H1 (cell line): ENCODE data around the gene PRRG2. TPM values are rescaled to one million over a fixed set of nuclear protein-coding genes. Genes with fewer than 3 reads are reported as not detected.

Experiments
- CTCF ChIA-PET: fragments of 300-600 bp; sonication (Branson Sonifier 250); formaldehyde crosslinking; loops from one replicate; lab custom pipeline; 2021; ENCODE audit not compliant: partially characterized antibody; lab: Charles Lee
- POLR2A ChIA-PET: fragments of 300-600 bp; sonication (Branson Sonifier 250); formaldehyde crosslinking; loops from one replicate; lab custom pipeline; 2021; ENCODE audit warnings: inconsistent platforms; ENCODE audit not compliant: partially characterized antibody; lab: Charles Lee
- DNase-seq, 2 experiments: peaks; one replicate each; pipeline versions ENCODE4 v3.0.0 to v3.0.0-alpha.2; 2010 to 2022; ENCODE audit warnings: low spot score in 2 of 2, low read depth in 1 of 2, mixed read lengths in 1 of 2
- FAIRE-seq: peaks from 2 replicates; lab custom pipeline; 2011; peaks lifted over from hg19 to GRCh38; lab: Jason Lieb, UNC
- H2AFZ ChIP-seq: 2 replicates; pipeline ENCODE4 v1.8.1; 2012; ENCODE audit warnings: low read length, inconsistent platforms
- H2AK5ac ChIP-seq: 2 replicates; pipeline ENCODE4 v1.6.1; 2013; ENCODE audit warnings: low read depth, low read length
- H2BK120ac ChIP-seq: replicated peaks from 2 replicates; pipeline ENCODE3; 2013; ENCODE audit warnings: low read depth, low read length, inconsistent platforms
- H2BK12ac ChIP-seq: 2 replicates; pipeline ENCODE4 v1.6.1; 2013; ENCODE audit warnings: low read depth, low read length
- H2BK15ac ChIP-seq: 2 replicates; pipeline ENCODE4 v1.6.1; 2013; ENCODE audit warnings: low read length
- H2BK20ac ChIP-seq: 2 replicates; pipeline ENCODE4 v1.6.1; 2013; ENCODE audit warnings: low read length
- H2BK5ac ChIP-seq: 2 replicates; pipeline ENCODE4 v1.6.1; 2013; ENCODE audit warnings: low read depth, low read length
- H3K14ac ChIP-seq: 2 replicates; pipeline ENCODE4 v1.6.1; 2013; ENCODE audit warnings: inconsistent platforms; ENCODE audit not compliant: insufficient read length
- H3K18ac ChIP-seq: 2 replicates; pipeline ENCODE4 v1.6.1; 2013; ENCODE audit warnings: low read length; ENCODE audit errors: extremely low read depth
- H3K23ac ChIP-seq: 2 replicates; pipeline ENCODE4 v1.6.1; 2013; ENCODE audit warnings: inconsistent platforms; ENCODE audit not compliant: insufficient read length
- H3K23me2 ChIP-seq: 2 replicates; pipeline ENCODE4 v1.6.1; 2013; ENCODE audit warnings: low read depth, low read length
- H3K27ac ChIP-seq: 2 replicates; pipeline ENCODE4 v1.6.1; 2011; ENCODE audit warnings: low read depth, low read length, inconsistent platforms
- H3K27me3 ChIP-seq, 4 experiments: replicated peaks in 1 of 4; 1 replicate in 1 of 4; 2 replicates in 3 of 4; pipeline versions ENCODE4 v1.6.1 to v1.8.1; 2011 to 2013; ENCODE audit warnings: low read length in 3 of 4, mild to moderate bottlenecking in 3 of 4, inconsistent platforms in 2 of 4, mixed read lengths in 2 of 4, moderate library complexity in 1 of 4; ENCODE audit not compliant: control insufficient read depth in 3 of 4, insufficient read depth in 3 of 4; ENCODE audit errors: extremely low read depth in 1 of 4
- H3K36me3 ChIP-seq, 4 experiments: 2 replicates each; pipeline versions ENCODE4 v1.6.1 to v1.8.1; 2011 to 2013; ENCODE audit warnings: mild to moderate bottlenecking in 4 of 4, low read length in 3 of 4, moderate library complexity in 2 of 4, control low read depth in 1 of 4, inconsistent platforms in 1 of 4; ENCODE audit not compliant: insufficient read depth in 4 of 4, control insufficient read depth in 2 of 4
- H3K4ac ChIP-seq: replicated peaks from 2 replicates; pipeline ENCODE3; 2013; ENCODE audit warnings: low read length, low read depth, mixed read lengths, inconsistent platforms; ENCODE audit not compliant: insufficient read length
- H3K4me1 ChIP-seq, 4 experiments: replicated peaks in 1 of 4; 1 replicate in 1 of 4; 2 replicates in 3 of 4; pipeline versions ENCODE4 v1.6.1 to v1.8.1; 2011 to 2013; ENCODE audit warnings: low read length in 3 of 4, inconsistent platforms in 2 of 4, mixed read lengths in 1 of 4; ENCODE audit not compliant: insufficient read depth in 4 of 4, control insufficient read depth in 3 of 4
- H3K4me2 ChIP-seq, 2 experiments: 2 replicates each; pipeline versions ENCODE4 v1.6.1 to v1.8.1; 2011 to 2013; ENCODE audit warnings: low read depth in 2 of 2, low read length in 2 of 2, control low read depth in 1 of 2, inconsistent platforms in 1 of 2, mild to moderate bottlenecking in 1 of 2; ENCODE audit not compliant: insufficient read depth in 1 of 2
- H3K4me3 ChIP-seq, 4 experiments: fragments of 200-600, 300-600 bp in 1 of 4; sonication (generic), shearing (Covaris generic), sonication (Bioruptor Twin) in 1 of 4; 2 replicates each; pipeline versions ENCODE4 v1.5.1 to v1.8.1; 2011 to 2016; ENCODE audit warnings: low read length in 4 of 4, low read depth in 3 of 4, control low read depth in 2 of 4, inconsistent platforms in 2 of 4, mild to moderate bottlenecking in 2 of 4, mixed read lengths in 1 of 4, moderate library complexity in 1 of 4; ENCODE audit not compliant: insufficient read depth in 2 of 4; ENCODE audit errors: extremely low read depth in 1 of 4
- H3K56ac ChIP-seq: replicated peaks from 2 replicates; pipeline ENCODE3; 2013; ENCODE audit warnings: low read depth, mild to moderate bottlenecking, mixed read lengths, low read length, inconsistent platforms; ENCODE audit not compliant: insufficient read length
- H3K79me1 ChIP-seq: 2 replicates; pipeline ENCODE4 v1.6.1; 2013; ENCODE audit warnings: low read depth, low read length, control low read depth
- H3K79me2 ChIP-seq, 2 experiments: 2 replicates each; pipeline versions ENCODE4 v1.6.1 to v1.8.1; 2012 to 2013; ENCODE audit warnings: low read length in 2 of 2, mild to moderate bottlenecking in 2 of 2, inconsistent platforms in 1 of 2; ENCODE audit not compliant: insufficient read depth in 2 of 2, control insufficient read depth in 1 of 2
- H3K9ac ChIP-seq, 4 experiments: replicated peaks in 1 of 4; 1 replicate in 1 of 4; 2 replicates in 3 of 4; pipeline versions ENCODE4 v1.6.1 to v1.8.1; 2011 to 2013; ENCODE audit warnings: low read depth in 3 of 4, low read length in 3 of 4, control low read depth in 2 of 4, mild to moderate bottlenecking in 2 of 4, moderate library complexity in 2 of 4, inconsistent platforms in 1 of 4; ENCODE audit errors: extremely low read depth in 1 of 4
- H3K9me3 ChIP-seq, 2 experiments: 2 replicates each; pipeline versions ENCODE4 v1.6.1 to v1.8.1; 2012 to 2013; ENCODE audit warnings: mild to moderate bottlenecking in 2 of 2, moderate library complexity in 2 of 2, control low read depth in 1 of 2, inconsistent platforms in 1 of 2, low read depth in 1 of 2, low read length in 1 of 2, mixed read lengths in 1 of 2; ENCODE audit not compliant: insufficient read depth in 2 of 2
- H4K20me1 ChIP-seq, 2 experiments: replicated peaks in 1 of 2; 2 replicates each; pipeline versions ENCODE3 to v1.8.1; 2011 to 2013; ENCODE audit warnings: inconsistent platforms in 2 of 2, low read length in 2 of 2, mild to moderate bottlenecking in 1 of 2; ENCODE audit not compliant: insufficient read depth in 2 of 2, control insufficient read depth in 1 of 2
- H4K5ac ChIP-seq: 2 replicates; pipeline ENCODE4 v1.6.1; 2013; ENCODE audit warnings: low read length, low read depth, mixed read lengths, inconsistent platforms; ENCODE audit not compliant: insufficient read length
- H4K8ac ChIP-seq: 2 replicates; pipeline ENCODE4 v1.8.0; 2013; ENCODE audit warnings: mild to moderate bottlenecking, moderate library complexity, low read length, inconsistent platforms; ENCODE audit not compliant: insufficient read depth; ENCODE audit errors: extremely low read depth
- H4K91ac ChIP-seq: replicated peaks from 2 replicates; pipeline ENCODE3; 2013; ENCODE audit warnings: low read length, mixed read lengths, inconsistent platforms; ENCODE audit not compliant: insufficient read length
- CBX8 ChIP-seq: fragments of 300-800, 300-1000 bp; sonication (generic); IDR thresholded peaks from 2 replicates; pipeline ENCODE4 v1.7.1; 2016; ENCODE audit warnings: low read depth, low read length, borderline replicate concordance
- CTBP2 ChIP-seq: IDR thresholded peaks from 2 replicates; pipeline ENCODE4 v1.7.0; 2011; ENCODE audit warnings: borderline replicate concordance, mild to moderate bottlenecking, moderate library complexity, mixed read lengths, low read length; ENCODE audit not compliant: insufficient read depth, insufficient read length
- POLR2A ChIP-seq, 2 experiments: IDR thresholded peaks; 1 replicate in 1 of 2; 2 replicates in 1 of 2; pipeline ENCODE4 v1.6.1; 2011; ENCODE audit warnings: low read depth in 2 of 2, low read length in 2 of 2, mild to moderate bottlenecking in 2 of 2; ENCODE audit errors: control extremely low read depth in 1 of 2
- SUZ12 ChIP-seq: fragments of 200-600 bp; sonication (generic); IDR thresholded peaks from 2 replicates; pipeline ENCODE4 v1.6.1; 2012; ENCODE audit warnings: mild to moderate bottlenecking, inconsistent platforms, low read length, moderate library complexity, mixed read lengths
- TAF7 ChIP-seq: optimal IDR thresholded peaks from 2 replicates; pipeline ENCODE3; 2011; ENCODE audit warnings: low read depth, mild to moderate bottlenecking, inconsistent platforms, low read length, moderate library complexity, borderline replicate concordance
- TCF12 ChIP-seq: IDR thresholded peaks from 2 replicates; pipeline ENCODE4 v1.6.1; 2011; ENCODE audit warnings: low read depth, mild to moderate bottlenecking, low read length
- WGBS, 2 experiments: shearing (Covaris generic) in 1 of 2; methylation state at CpG; one replicate each; pipeline versions ENCODE4 v1.1.6 to v1.1.7; 2013 to 2015; ENCODE audit warnings: low lambda C conversion rate in 2 of 2, mixed read lengths in 2 of 2, inconsistent platforms in 1 of 2, low coverage in 1 of 2, missing lambda C conversion rate in 1 of 2; ENCODE audit not compliant: insufficient replicate concordance in 2 of 2, insufficient coverage in 1 of 2, insufficient read length in 1 of 2; ENCODE audit errors: extremely low coverage in 1 of 2, missing lambda C conversion rate in 1 of 2; 5-methylcytosine and 5-hydroxymethylcytosine counted together
- polyA plus RNA-seq, 7 experiments: library from polyadenylated mRNA; depleted of rRNA in 3 of 7; stranded (reverse) in 5 of 7; unstranded in 2 of 7; fragments of >200 nt in 5 of 7; fragments of 200-250 nt in 2 of 7; gene quantifications; 1 replicate in 5 of 7; 2 replicates in 1 of 7; 4 replicates in 1 of 7; pipeline versions ENCODE4 v1.2.1 to v1.2.3, GENCODE V29; 2011 to 2013; ENCODE audit warnings: missing spikeins in 2 of 7, mixed read lengths in 2 of 7
- total RNA-seq: library from RNA; stranded (reverse); fragmentation: NEBNext Ultra II Directional; extraction: Animal tissue kit (Norgen Biotek cat#: 25700); gene quantifications from 2 replicates; pipeline ENCODE4 v1.2.1, GENCODE V29; 2021

The PRRG2 gene
- total and polyA plus RNA-seq, 2 of the 8 experiments (the other 6 are each of a cell fraction or from before 2014, with no cell fraction given) = 4.1 to 5.6 TPM

DNA sequence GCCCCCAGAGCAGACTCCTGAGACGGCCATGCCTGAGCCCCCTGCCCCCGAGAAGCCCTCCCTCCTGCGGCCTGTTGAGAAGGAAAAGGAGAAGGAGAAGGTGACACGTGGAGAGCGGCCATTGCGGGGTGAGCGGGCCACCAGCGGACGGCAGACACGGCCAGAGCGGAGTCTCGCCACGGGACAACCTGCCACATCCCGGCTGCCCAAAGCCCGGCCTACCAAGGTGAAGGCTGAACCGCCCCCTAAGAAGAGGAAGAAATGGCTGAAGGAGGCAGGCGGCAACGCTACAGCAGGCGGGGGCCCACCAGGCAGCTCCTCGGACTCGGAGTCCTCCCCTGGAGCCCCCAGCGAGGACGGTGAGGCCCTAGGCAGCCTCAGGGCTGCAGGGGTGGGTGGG lies 34.7 kb downstream of the PRRG2 start:
- no peak overlapping the region for H3K27ac ChIP-seq
- H3K9ac ChIP-seq = no peak overlapping the region
- peaks cover 17 to 62% (median 39%) of the 10 kb centered on the region in 4 experiments for H3K36me3 ChIP-seq
- 94% methylated on average over 16 of the region's 23 CpGs; no CpG with 5 or more reads in 1 of the 2 experiments for WGBS, 2 experiments
- H3K79me1 ChIP-seq = peaks cover 11% of the 10 kb centered on the region
- H3K4me1 ChIP-seq = no peaks in the 10 kb centered on the region
- H4K5ac ChIP-seq = no peak overlapping the region
- peaks cover 12 to 21% of the 10 kb centered on the region in 2 experiments for H4K20me1 ChIP-seq
- no peak overlapping the region for H3K14ac ChIP-seq
- H2BK5ac ChIP-seq = no peak overlapping the region
- H3K56ac ChIP-seq = no peak overlapping the region
- no peaks in the 10 kb centered on the region for H3K9me3 ChIP-seq
- H3K79me2 ChIP-seq = peaks cover 0 to 27% of the 10 kb centered on the region in 2 experiments; a peak in 2 of 4 replicates
- H2BK12ac ChIP-seq = no peak overlapping the region
- no peak overlapping the region for H3K4me3 ChIP-seq
- H4K8ac ChIP-seq = no peak overlapping the region; the same call in 1 of the 2 replicates
- H3K27me3 ChIP-seq = no peaks in the 10 kb centered on the region
- no peak for DNase-seq
- no peak overlapping the region for H2AFZ ChIP-seq
- H3K4ac ChIP-seq = no peak overlapping the region
- CTCF ChIA-PET = interaction anchor here (0.6 to 1.8 kb wide), 4 partner anchors 20 to 102 kb away, joined by 3 to 6 read pairs (median 4); no protein-coding TSS in a partner anchor
- H3K23me2 ChIP-seq = no peaks in the 10 kb centered on the region
- no peak overlapping the region for H2BK20ac ChIP-seq
- no peak overlapping the region for H2BK15ac ChIP-seq
- no peak overlapping the region for H4K91ac ChIP-seq
- H3K18ac ChIP-seq = no peak overlapping the region
- H3K23ac ChIP-seq = no peak overlapping the region
- FAIRE-seq = no peak
- no peak overlapping the region for H3K4me2 ChIP-seq
- H2BK120ac ChIP-seq = no peak overlapping the region
- POLR2A ChIA-PET = interaction anchor here (0.7 to 50.7 kb wide), 4 partner anchors 8 to 86 kb away, joined by 3 to 840 read pairs (median 422); partner anchors contain the start of genes PRR12, RRAS and SCAF1
- no peak overlapping the region for H2AK5ac ChIP-seq
- TF ChIP-seq TAF7 (no peak), POLR2A (IDR thresholded peaks at IDR 0.05; ENCODE audit: control extremely low read depth in 1 of 2, low read depth in 2 of 2, low read length in 2 of 2) (no peak), CTBP2 (no peak), TCF12 (no peak), CBX8 (no peak), SUZ12 (no peak)
